ENCODE data around the gene TBC1D8.
"Not testable (repeated sequence)": the region's sequence is repeated elsewhere in the genome, so short reads cannot be mapped to it uniquely, and the experiment has no call there.

TBC1D8 gene

GRCh38 chr2:101185656-101186055, 34.5 kb upstream of the TBC1D8 start:
- no peaks in the 10 kb centered on the region for H3K27me3 Mint-ChIP-seq (ENCODE audit: low read depth, poor library complexity)

GRCh38 chr2:101185085-101185484, 33.9 kb upstream of the TBC1D8 start:
- Mint-ChIP-seq H3K27me3 (ENCODE audit: low read depth, poor library complexity) (no peaks in the 10 kb centered on the region), H3K36me3 (ENCODE audit: low read depth) (no peaks in the 10 kb centered on the region), H3K4me1 (peaks cover 4% of the 10 kb centered on the region), H3K4me3 (no peak overlapping the region), H3K9me3 (peaks cover 25% of the 10 kb centered on the region), H3K27ac (no peak overlapping the region)
- DNase-seq, result no peak
- no peak for TF ChIP-seq CTCF (IDR thresholded peaks at IDR 0.05)

More at GRCh38 chr2:101185656-101186055, 34.5 kb upstream of the TBC1D8 start:
- TF ChIP-seq CTCF (IDR thresholded peaks at IDR 0.05), result no peak
- H3K4me1 Mint-ChIP-seq, result peaks cover 6% of the 10 kb centered on the region
- H3K27ac Mint-ChIP-seq, result no peak overlapping the region
- no peak overlapping the region for H3K4me3 Mint-ChIP-seq
- H3K36me3 Mint-ChIP-seq (ENCODE audit: low read depth), result no peaks in the 10 kb centered on the region
- peaks cover 25% of the 10 kb centered on the region for H3K9me3 Mint-ChIP-seq
- no peak for DNase-seq

- H3K36me3 Mint-ChIP-seq (ENCODE audit: low read depth), result no peaks in the 10 kb centered on the region
- no peak overlapping the region for H3K4me3 Mint-ChIP-seq
- peaks cover 2% of the 10 kb centered on the region for H3K27me3 Mint-ChIP-seq (ENCODE audit: low read depth, poor library complexity)
- H3K27ac Mint-ChIP-seq, result no peak overlapping the region
- TF ChIP-seq CTCF (IDR thresholded peaks at IDR 0.05), result no peak
- H3K9me3 Mint-ChIP-seq, result no peaks in the 10 kb centered on the region
- no peak for DNase-seq
- no peaks in the 10 kb centered on the region for H3K4me1 Mint-ChIP-seq
Observed at GRCh38 chr2:101179982-101180381, 28.8 kb upstream of the TBC1D8 start.

- no peak overlapping the region for H3K4me3 Mint-ChIP-seq
- no peak for TF ChIP-seq CTCF (IDR thresholded peaks at IDR 0.05)
- no peak for DNase-seq
- H3K36me3 Mint-ChIP-seq (ENCODE audit: low read depth), result peaks cover 14% of the 10 kb centered on the region
- peaks cover 2% of the 10 kb centered on the region for H3K27me3 Mint-ChIP-seq (ENCODE audit: low read depth, poor library complexity)
- no peak overlapping the region for H3K27ac Mint-ChIP-seq
- H3K9me3 Mint-ChIP-seq, result peaks cover 26% of the 10 kb centered on the region
- no peaks in the 10 kb centered on the region for H3K4me1 Mint-ChIP-seq
Observed at GRCh38 chr2:101176803-101177202, 25.6 kb upstream of the TBC1D8 start.

GRCh38 chr2:101175991-101176390, 24.8 kb upstream of the TBC1D8 start:
- H3K36me3 Mint-ChIP-seq (ENCODE audit: low read depth), result peaks cover 16% of the 10 kb centered on the region
- H3K27me3 Mint-ChIP-seq (ENCODE audit: low read depth, poor library complexity), result peaks cover 2% of the 10 kb centered on the region
- DNase-seq, result no peak
- no peak overlapping the region for H3K4me3 Mint-ChIP-seq
- TF ChIP-seq CTCF (IDR thresholded peaks at IDR 0.05), result no peak
- H3K9me3 Mint-ChIP-seq, result peaks cover 35% of the 10 kb centered on the region
- no peaks in the 10 kb centered on the region for H3K4me1 Mint-ChIP-seq
- no peak overlapping the region for H3K27ac Mint-ChIP-seq

- no peak for DNase-seq
- Mint-ChIP-seq H3K27ac (no peak overlapping the region), H3K27me3 (ENCODE audit: low read depth, poor library complexity) (peaks cover 2% of the 10 kb centered on the region), H3K9me3 (peaks cover 56% of the 10 kb centered on the region), H3K4me1 (no peaks in the 10 kb centered on the region), H3K4me3 (no peak overlapping the region), H3K36me3 (ENCODE audit: low read depth) (peaks cover 22% of the 10 kb centered on the region)
- TF ChIP-seq CTCF (IDR thresholded peaks at IDR 0.05), result no peak
Observed at GRCh38 chr2:101173707-101174295, 22.6 kb upstream of the TBC1D8 start.

- not testable (repeated sequence) for H3K4me3 Mint-ChIP-seq; H3K27me3 Mint-ChIP-seq (ENCODE audit: low read depth, poor library complexity); H3K27ac Mint-ChIP-seq; H3K4me1 Mint-ChIP-seq; DNase-seq
- Mint-ChIP-seq H3K36me3 (ENCODE audit: low read depth) (peaks cover 31% of the 10 kb centered on the region), H3K9me3 (peaks cover 88% of the 10 kb centered on the region)
Observed at GRCh38 chr2:101169822-101170221, 18.6 kb upstream of the TBC1D8 start.
